ENCODE measurements around the gene EFS. TPM values are rescaled to one million over a fixed set of nuclear protein-coding genes. Genes with fewer than 3 reads are reported as not detected.
"Not testable (repeated sequence)": the region's sequence is repeated elsewhere in the genome, so short reads cannot be mapped to it uniquely, and the experiment has no call there.

The EFS gene
- total RNA-seq, 2 experiments from 2014 or later = not detected

- CTCF ChIA-PET = no interaction called here
These were observed 38.1 kb upstream of the EFS start for GRCh38 chr14:23403139-23403438.

GRCh38 chr14:23402296-23403138, 37.5 kb upstream of the EFS start:
- no peaks in the 10 kb centered on the region for H3K36me3 Mint-ChIP-seq (ENCODE audit: low read depth)
- H3K4me1 Mint-ChIP-seq (ENCODE audit: low read depth) = no peaks in the 10 kb centered on the region
- no peak overlapping the region for H3K4me3 Mint-ChIP-seq
- CTCF ChIA-PET = no interaction called here
- intact Hi-C loops (cut with micrococcal nuclease) = no loop called here
- H3K27me3 Mint-ChIP-seq = no peaks in the 10 kb centered on the region
- H3K27ac Mint-ChIP-seq = no peak overlapping the region
- no peak for TF ChIP-seq CTCF (IDR thresholded peaks at IDR 0.05)
- POLR2A ChIA-PET = no interaction called here
- DNase-seq (no peak), ATAC-seq (no peak)
- H3K9me3 Mint-ChIP-seq = no peaks in the 10 kb centered on the region

More at GRCh38 chr14:23403139-23403438, 38.1 kb upstream of the EFS start:
- no peaks in the 10 kb centered on the region for H3K4me1 Mint-ChIP-seq (ENCODE audit: low read depth)
- H3K9me3 Mint-ChIP-seq = no peaks in the 10 kb centered on the region
- TF ChIP-seq CTCF (IDR thresholded peaks at IDR 0.05) = no peak
- H3K36me3 Mint-ChIP-seq (ENCODE audit: low read depth) = no peaks in the 10 kb centered on the region
- POLR2A ChIA-PET = no interaction called here
- DNase-seq (no peak), ATAC-seq (no peak)
- H3K27ac Mint-ChIP-seq = no peak overlapping the region
- intact Hi-C loops (cut with micrococcal nuclease) = no loop called here
- no peak overlapping the region for H3K4me3 Mint-ChIP-seq
- no peaks in the 10 kb centered on the region for H3K27me3 Mint-ChIP-seq

- Mint-ChIP-seq H3K9me3 (no peaks in the 10 kb centered on the region), H3K36me3 (ENCODE audit: low read depth) (no peaks in the 10 kb centered on the region), H3K27ac (no peak overlapping the region), H3K4me1 (ENCODE audit: low read depth) (no peaks in the 10 kb centered on the region), H3K27me3 (no peaks in the 10 kb centered on the region), H3K4me3 (no peak overlapping the region)
- ChIA-PET CTCF (no interaction called here), POLR2A (no interaction called here)
- ATAC-seq (no peak), DNase-seq (no peak)
- intact Hi-C loops (cut with micrococcal nuclease) = no loop called here
- TF ChIP-seq CTCF (IDR thresholded peaks at IDR 0.05) = no peak
These were observed 36.3 kb upstream of the EFS start for GRCh38 chr14:23401291-23401690.

- H3K4me1 Mint-ChIP-seq (ENCODE audit: low read depth); DNase-seq; ATAC-seq; H3K36me3 Mint-ChIP-seq (ENCODE audit: low read depth); H3K27ac Mint-ChIP-seq; CTCF ChIA-PET; POLR2A ChIA-PET; H3K4me3 Mint-ChIP-seq; H3K27me3 Mint-ChIP-seq; intact Hi-C loops (cut with micrococcal nuclease); H3K9me3 Mint-ChIP-seq: not testable (repeated sequence)
These were observed 35.7 kb upstream of the EFS start for GRCh38 chr14:23400496-23401149.

- CTCF ChIA-PET = no interaction called here
These were observed 34.6 kb upstream of the EFS start for GRCh38 chr14:23399591-23399990.

More at GRCh38 chr14:23399591-23399990, 34.6 kb upstream of the EFS start:
- no peaks in the 10 kb centered on the region for H3K36me3 Mint-ChIP-seq (ENCODE audit: low read depth)
- ATAC-seq = no peak
- H3K27ac Mint-ChIP-seq = no peak overlapping the region
- no peaks in the 10 kb centered on the region for H3K27me3 Mint-ChIP-seq
- intact Hi-C loops (cut with micrococcal nuclease) = no loop called here
- no peak for TF ChIP-seq CTCF (IDR thresholded peaks at IDR 0.05)
- DNase-seq = no peak
- POLR2A ChIA-PET = no interaction called here
- no peaks in the 10 kb centered on the region for H3K9me3 Mint-ChIP-seq
- no peaks in the 10 kb centered on the region for H3K4me1 Mint-ChIP-seq (ENCODE audit: low read depth)
- no peak overlapping the region for H3K4me3 Mint-ChIP-seq

All from activated CD8-positive, alpha-beta T cell treated with anti-CD3 and anti-CD28 coated beads for 36 hours (primary cell).